ENCODE data around the gene DOCK6.

DNA sequence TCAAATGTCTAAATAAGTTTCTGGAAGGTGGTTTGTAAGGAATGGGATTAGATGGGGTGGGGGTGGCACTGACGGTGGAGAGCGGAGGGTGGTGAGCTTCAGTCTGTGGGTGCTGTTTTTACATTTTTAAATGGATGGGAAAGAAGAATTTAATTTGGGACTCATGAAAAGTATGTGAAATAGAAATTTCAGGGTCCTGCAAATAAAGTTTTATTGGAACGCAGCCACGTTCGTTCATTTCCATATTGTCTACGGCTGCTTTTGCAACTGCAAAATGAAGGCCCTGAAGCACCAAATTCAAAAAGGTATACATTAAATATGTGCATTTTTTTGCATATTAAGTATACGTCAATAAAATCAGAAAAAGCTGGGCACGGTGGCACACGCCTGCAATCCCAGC, 74.9 kb downstream of the DOCK6 start:
- TF ChIP-seq, protein P1, sequence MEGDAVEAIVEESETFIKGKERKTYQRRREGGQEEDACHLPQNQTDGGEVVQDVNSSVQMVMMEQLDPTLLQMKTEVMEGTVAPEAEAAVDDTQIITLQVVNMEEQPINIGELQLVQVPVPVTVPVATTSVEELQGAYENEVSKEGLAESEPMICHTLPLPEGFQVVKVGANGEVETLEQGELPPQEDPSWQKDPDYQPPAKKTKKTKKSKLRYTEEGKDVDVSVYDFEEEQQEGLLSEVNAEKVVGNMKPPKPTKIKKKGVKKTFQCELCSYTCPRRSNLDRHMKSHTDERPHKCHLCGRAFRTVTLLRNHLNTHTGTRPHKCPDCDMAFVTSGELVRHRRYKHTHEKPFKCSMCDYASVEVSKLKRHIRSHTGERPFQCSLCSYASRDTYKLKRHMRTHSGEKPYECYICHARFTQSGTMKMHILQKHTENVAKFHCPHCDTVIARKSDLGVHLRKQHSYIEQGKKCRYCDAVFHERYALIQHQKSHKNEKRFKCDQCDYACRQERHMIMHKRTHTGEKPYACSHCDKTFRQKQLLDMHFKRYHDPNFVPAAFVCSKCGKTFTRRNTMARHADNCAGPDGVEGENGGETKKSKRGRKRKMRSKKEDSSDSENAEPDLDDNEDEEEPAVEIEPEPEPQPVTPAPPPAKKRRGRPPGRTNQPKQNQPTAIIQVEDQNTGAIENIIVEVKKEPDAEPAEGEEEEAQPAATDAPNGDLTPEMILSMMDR (optimal IDR thresholded peaks at IDR 0.05 in 1 of 3, IDR thresholded peaks at IDR 0.05 in 1 of 3, conservative IDR thresholded peaks at IDR 0.05 in 1 of 3; ENCODE audit: extremely low read depth in 1 of 3, insufficient read depth in 2 of 3, low read length in 3 of 3): no peak
- TF ChIP-seq EZH2 (IDR thresholded peaks at IDR 0.05; ENCODE audit: low read length): no peak

All from keratinocyte (primary cell).